GM21515 (cell line): Measurements from ENCODE around the gene ECI1.

ENCODE experiments used
- ATAC-seq: cut with Tn5 transposase; IDR thresholded peaks from one replicate; pipeline ENCODE4 v1.9.1; 2021; ENCODE audit not compliant: unreplicated experiment

ECI1 gene

DNA sequence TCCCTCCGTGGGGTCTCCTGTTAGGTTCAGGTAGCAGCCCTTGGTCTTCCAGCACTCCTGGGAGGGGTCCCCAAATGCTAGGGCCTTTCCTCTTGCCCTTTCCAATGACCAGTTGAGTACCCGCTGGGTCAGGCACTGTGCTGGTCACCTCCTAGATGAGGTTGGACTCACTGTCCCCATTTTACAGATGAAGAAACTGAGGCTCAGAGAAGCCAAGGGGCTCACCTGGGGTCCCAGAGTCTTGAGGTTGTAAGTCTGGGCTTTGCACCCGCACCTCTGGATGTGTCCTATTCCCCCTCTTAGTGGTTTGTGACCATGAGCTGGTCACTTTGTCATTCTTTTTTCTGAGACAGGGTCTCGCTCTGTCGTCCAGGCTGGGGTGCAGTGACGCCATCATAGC, 53.6 kb downstream of the ECI1 start:
- no peak for ATAC-seq

GRCh38 chr16:2196981-2197511, 54.3 kb downstream of the ECI1 start:
- no peak for ATAC-seq

DNA sequence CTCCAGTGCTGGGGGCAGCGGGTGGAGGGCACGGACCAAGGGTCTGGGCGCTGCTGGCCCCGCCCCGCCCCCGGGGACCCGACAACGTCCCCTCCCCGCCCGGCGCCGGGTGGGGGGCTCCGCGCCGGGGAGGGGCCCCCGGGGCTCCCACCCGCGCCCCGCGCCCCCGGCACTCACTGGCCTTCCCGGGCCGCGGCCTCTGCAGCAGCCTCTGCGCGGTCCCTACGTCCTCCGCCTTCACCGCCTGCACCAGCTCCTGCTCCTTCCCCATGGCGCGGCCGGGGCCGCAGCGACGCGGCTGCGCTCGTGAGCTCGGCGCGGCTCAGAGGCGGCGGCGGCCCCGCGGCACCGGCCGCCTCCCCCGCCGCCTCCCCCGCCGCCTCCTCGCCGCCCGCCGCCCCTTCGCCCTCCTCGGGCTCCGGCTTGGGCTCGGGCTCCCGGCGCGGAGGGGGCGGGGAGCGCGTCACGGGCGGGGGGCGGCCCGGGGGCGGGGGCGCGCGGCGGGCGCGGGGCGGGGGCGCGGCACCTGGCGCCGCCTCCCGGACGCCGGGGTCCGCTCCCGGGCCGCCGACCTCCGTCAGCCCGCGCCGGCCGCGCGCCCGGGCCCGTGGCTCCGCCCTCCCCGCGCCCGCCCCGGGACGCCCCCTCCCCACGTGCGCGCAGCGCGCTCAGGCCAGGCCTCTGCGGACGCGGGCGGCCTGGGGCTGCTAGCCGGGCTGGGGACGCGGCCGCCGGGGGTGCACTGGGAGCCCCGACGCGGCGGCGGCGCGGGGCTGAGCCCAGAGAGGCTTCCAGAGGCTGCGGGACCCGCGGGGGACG, 55.0 kb downstream of the ECI1 start, which contains the start of gene CASKIN1:
TSS of gene CASKIN1 (minus strand) at position 444 of the 819 bp plus-strand sequence. CDS start at position 271, 173 bp downstream.
- ATAC-seq, result no peak

DNA sequence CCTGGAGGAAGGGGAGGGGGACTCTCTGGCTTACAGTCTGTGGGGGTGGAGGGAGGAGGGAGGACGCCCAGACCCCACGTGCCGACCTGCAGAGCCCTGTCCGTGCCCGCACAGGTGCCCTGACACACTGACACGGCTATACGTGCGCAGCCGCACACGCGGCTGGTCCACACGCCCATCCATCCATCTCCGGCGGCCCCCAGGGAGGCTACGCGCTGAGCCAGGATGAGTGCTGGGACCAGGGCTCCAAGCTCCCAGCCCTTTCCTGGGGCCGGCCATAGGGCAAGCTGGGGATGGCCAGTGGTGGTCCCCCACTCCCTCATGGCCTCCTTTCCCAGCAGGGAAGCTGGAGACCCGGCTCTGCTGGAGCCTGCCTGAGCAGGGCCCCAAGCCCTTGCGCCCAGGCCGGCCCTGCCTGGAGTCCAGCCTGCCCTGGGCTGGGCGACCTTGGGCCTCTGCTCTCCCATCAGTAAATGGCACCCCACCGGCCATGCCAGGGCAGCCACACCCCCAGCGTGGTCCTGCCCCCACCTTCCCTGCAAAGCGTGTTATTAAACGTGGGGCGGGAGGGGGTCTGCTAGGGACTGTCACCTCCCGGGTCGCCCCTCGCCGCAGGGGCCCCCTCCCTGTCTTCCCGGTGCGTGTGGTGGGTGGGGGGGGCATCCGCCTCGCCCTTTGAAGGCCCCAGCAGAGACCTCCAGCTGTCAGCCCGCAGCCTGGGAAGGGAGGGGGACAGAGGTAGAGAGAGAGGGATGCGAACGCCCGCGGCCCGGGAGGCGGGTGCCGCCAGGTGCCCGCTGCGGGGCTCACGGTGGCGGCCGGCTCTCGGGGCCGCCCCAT, 55.8 kb downstream of the ECI1 start:
- no peak for ATAC-seq

DNA sequence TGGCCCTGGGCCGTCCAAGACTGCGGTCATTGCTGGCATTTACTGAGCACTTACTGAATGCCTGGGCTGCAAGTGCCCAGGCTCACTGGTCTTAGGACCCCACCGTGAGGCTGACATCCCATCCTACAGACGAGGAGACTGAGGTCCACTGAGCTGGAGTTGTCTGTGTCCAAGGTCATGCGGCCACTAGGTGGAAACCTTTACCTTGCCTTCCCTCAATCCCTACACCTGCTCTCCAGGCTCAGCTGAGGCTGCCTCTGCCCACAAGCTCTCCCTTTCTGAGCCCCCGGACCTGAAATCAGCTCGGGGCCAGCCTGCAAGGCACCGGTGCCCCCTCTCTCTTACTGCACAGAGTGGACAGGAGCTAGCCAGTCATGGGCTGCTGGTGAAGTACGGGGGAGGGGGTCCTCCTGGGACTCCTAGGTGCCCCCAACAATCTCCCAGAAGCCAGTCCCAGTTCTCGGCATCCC, 56.5 kb downstream of the ECI1 start:
- ATAC-seq, result no peak

GRCh38 chr16:2194166-2194834, 57.1 kb downstream of the ECI1 start:
- no peak for ATAC-seq

DNA sequence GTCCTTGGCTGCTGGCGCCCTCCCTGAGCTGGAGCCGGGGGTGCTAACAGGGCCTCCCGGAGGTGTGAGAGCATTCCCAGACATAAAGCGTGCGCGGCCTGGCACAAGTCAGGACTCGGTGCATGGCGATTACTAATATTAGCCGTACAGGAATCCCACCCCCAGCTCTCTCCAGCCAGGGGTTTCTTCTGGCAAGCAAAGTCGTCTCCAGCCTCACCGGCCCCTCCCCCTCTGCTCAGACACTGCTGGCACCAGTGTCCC, 60.0 kb downstream of the ECI1 start:
- no peak for ATAC-seq

DNA sequence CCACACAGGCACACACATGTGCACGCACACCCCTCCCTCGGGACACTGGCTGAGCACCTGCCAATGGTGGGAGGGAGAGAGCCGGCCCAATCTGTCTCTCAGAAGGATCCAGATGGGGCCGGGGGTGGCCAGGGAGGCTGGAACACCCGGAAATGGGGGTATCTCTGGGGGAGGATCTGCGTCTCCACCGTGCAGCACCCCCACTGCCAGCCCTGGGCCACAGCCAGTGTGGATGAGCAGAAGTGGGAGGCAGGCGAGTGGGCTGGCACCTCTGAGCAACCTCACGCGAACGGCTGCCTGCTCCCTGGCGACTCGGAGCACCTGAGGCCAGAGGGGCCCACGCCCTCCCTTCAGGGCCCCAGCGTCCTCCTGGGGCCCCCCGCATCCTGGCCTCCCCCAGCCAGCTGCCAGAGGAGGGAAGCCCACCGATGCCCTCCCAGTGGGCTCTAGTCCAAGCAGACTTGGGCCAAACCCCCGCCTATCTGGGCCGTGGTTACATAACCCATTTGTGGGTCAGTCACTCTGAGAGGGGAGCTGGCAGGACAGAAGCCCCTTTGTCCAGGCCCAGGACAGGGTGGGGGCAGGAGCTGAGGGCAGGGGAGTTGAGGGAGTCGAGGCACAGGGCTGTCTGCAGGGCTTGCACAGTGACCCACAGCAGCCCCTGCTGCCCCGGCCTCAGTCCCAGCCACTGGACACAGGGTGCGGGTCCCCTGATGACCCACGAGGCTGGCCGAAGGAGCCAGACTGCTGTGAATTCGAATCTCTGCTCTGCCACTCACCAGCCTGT, 60.5 kb downstream of the ECI1 start:
- ATAC-seq, result no peak

DNA sequence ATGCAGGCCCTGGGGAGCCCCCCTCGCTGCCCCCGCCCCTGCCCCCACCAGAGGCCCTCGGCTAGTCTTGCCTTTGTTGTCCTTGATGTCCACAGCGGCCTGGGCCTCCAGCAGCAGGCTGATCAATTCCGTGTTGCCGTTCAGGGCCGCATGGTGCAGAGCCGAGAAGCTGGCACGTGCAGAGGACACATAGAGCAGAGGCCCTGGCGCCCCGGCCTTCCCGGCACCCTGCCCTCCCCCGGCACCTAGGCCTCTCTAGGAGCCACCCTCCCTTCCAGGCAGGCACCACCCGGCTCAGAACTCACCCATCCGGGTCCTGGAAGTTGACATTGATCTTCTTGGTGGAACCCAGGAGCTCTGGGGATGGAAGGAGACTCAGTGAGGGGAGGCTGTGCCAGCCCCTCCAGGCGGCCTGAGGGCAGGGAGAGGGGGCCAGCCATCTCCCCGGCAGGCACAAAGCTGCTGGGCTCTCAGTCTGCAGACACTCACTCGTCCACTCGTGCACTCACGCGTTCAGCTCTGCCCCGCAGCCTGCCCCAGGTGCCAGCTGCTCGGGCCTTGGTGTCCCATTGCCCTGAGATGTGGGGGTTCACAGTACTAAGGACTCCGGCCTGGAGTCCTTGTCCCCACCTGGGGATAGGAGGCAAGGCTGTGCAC, 61.3 kb downstream of the ECI1 start:
- ATAC-seq, result no peak
